Measurements from ENCODE around the gene PAM16. TPM values are rescaled to one million over a fixed set of nuclear protein-coding genes. Genes with fewer than 3 reads are reported as not detected.

PAM16 gene
- total RNA-seq, 1 experiment from 2014 or later = 117 TPM

GRCh38 chr16:4293181-4293716, 57.9 kb downstream of the PAM16 start:
- intact Hi-C loops (cut with micrococcal nuclease) = loop anchor here (5.0 kb wide), 1 partner anchor 109 kb away; no protein-coding TSS in a partner anchor

GRCh38 chr16:4291699-4292098, 59.4 kb downstream of the PAM16 start:
- peaks cover 7% of the 10 kb centered on the region for H3K36me3 Mint-ChIP-seq (ENCODE audit: insufficient read depth, unreplicated experiment)
- POLR2A ChIA-PET = interaction anchor here (3.6 kb wide), 1 partner anchor 18 kb away, joined by 34 read pairs; the partner anchor contains the start of gene TFAP4
- no TSS peak for BruUV-seq (replicated peaks)
- TF ChIP-seq CTCF (IDR thresholded peaks at IDR 0.05; ENCODE audit: unreplicated experiment) = no peak
- DNase-seq (ENCODE audit: unreplicated experiment) = no peak
- no peak overlapping the region for H3K4me3 Mint-ChIP-seq (ENCODE audit: unreplicated experiment)
- H3K4me1 Mint-ChIP-seq (ENCODE audit: insufficient read depth, unreplicated experiment) = peaks cover 35% of the 10 kb centered on the region
- no peaks in the 10 kb centered on the region for H3K27me3 Mint-ChIP-seq (ENCODE audit: insufficient read depth, unreplicated experiment)
- H3K9me3 Mint-ChIP-seq (ENCODE audit: unreplicated experiment) = no peaks in the 10 kb centered on the region
- CTCF ChIA-PET = interaction anchor here (3.5 to 4.0 kb wide), 2 partner anchors 39 to 111 kb away, joined by 31 to 94 read pairs; no protein-coding TSS in a partner anchor
- H3K27ac Mint-ChIP-seq (ENCODE audit: low read depth, unreplicated experiment) = peak overlapping the region; percentile 95
- intact Hi-C loops (cut with micrococcal nuclease) = loop anchor here (2.0 to 5.0 kb wide), 2 partner anchors 25 to 111 kb away; partner anchors contain the start of gene GLIS2

More at GRCh38 chr16:4293181-4293716, 57.9 kb downstream of the PAM16 start:
- ChIA-PET POLR2A (interaction anchor here (0.5 to 0.6 kb wide), 2 partner anchors 64 to 1411 kb away, joined by 3 read pairs; no protein-coding TSS in a partner anchor), CTCF (interaction anchor here (0.6 to 1.5 kb wide), 4 partner anchors 28 to 92 kb away, joined by 3 to 4 read pairs (median 3); no protein-coding TSS in a partner anchor)
- H3K4me1 Mint-ChIP-seq (ENCODE audit: insufficient read depth, unreplicated experiment) = peaks cover 29% of the 10 kb centered on the region
- no peak for TF ChIP-seq CTCF (IDR thresholded peaks at IDR 0.05; ENCODE audit: unreplicated experiment)
- H3K9me3 Mint-ChIP-seq (ENCODE audit: unreplicated experiment) = no peaks in the 10 kb centered on the region
- no TSS peak for BruUV-seq (replicated peaks)
- DNase-seq (ENCODE audit: unreplicated experiment) = no peak
- H3K4me3 Mint-ChIP-seq (ENCODE audit: unreplicated experiment) = no peak overlapping the region
- peaks cover 7% of the 10 kb centered on the region for H3K36me3 Mint-ChIP-seq (ENCODE audit: insufficient read depth, unreplicated experiment)
- H3K27ac Mint-ChIP-seq (ENCODE audit: low read depth, unreplicated experiment) = peak overlapping the region; percentile 84
- H3K27me3 Mint-ChIP-seq (ENCODE audit: insufficient read depth, unreplicated experiment) = no peaks in the 10 kb centered on the region

Other genes starting within 250 kb of the PAM16 start
- 13.1 and 14.2 TPM in 2 replicates for gene ADCY9, start 234.9 kb downstream of the PAM16 start, total RNA-seq (2022)
- gene SRL, start 109.2 kb downstream of the PAM16 start, total RNA-seq (2022) = not detected in 2 replicates
- 15.5 and 23.9 TPM in 2 replicates for gene TFAP4, start 78.3 kb downstream of the PAM16 start, total RNA-seq (2022)
- 14.7 and 15.8 TPM in 2 replicates for gene GLIS2, start 35.3 kb downstream of the PAM16 start, total RNA-seq (2022)
- 4.0 and 7.1 TPM in 2 replicates for gene VASN, start 20.5 kb upstream of the PAM16 start, total RNA-seq (2022)
- 20.3 and 24.9 TPM in 2 replicates for gene CORO7, start 65.3 kb upstream of the PAM16 start, total RNA-seq (2022)
- gene DNAJA3, start 74.5 kb upstream of the PAM16 start, total RNA-seq (2022) = 98.1 and 101 TPM in 2 replicates
- 41.2 and 48.6 TPM in 2 replicates for gene NMRAL1, start 123.3 kb upstream of the PAM16 start, total RNA-seq (2022)
- gene HMOX2, start 125.1 kb upstream of the PAM16 start, total RNA-seq (2022) = 60.4 and 65.6 TPM in 2 replicates
- 6.0 and 8.0 TPM in 2 replicates for gene CDIP1, start 187.5 kb upstream of the PAM16 start, total RNA-seq (2022)
- not detected in 2 replicates for gene C16orf96, start 205.0 kb upstream of the PAM16 start, total RNA-seq (2022)